HUES6 (cell line): ENCODE results near the gene ARHGEF10L.
"Not testable (repeated sequence)": the region's sequence is repeated elsewhere in the genome, so short reads cannot be mapped to it uniquely, and the experiment has no call there.

Experiments
- H3K27ac ChIP-seq: 2 replicates; pipeline ENCODE4 v1.7.0; 2013; ENCODE audit warnings: low read depth, mild to moderate bottlenecking, low read length, inconsistent platforms
- H3K27me3 ChIP-seq: 2 replicates; pipeline ENCODE4 v1.6.1; 2013; ENCODE audit warnings: low read length; ENCODE audit not compliant: control insufficient read depth, insufficient read depth
- H3K36me3 ChIP-seq: 2 replicates; pipeline ENCODE4 v1.6.1; 2013; ENCODE audit warnings: low read length; ENCODE audit not compliant: control insufficient read depth, insufficient read depth
- H3K4me1 ChIP-seq: 2 replicates; pipeline ENCODE4 v1.6.1; 2013; ENCODE audit warnings: low read length; ENCODE audit not compliant: control insufficient read depth, insufficient read depth
- H3K4me3 ChIP-seq: 2 replicates; pipeline ENCODE4 v1.5.1; 2013; ENCODE audit warnings: low read depth, low read length
- H3K9ac ChIP-seq: one replicate; pipeline ENCODE4 v1.6.1; 2013; ENCODE audit warnings: mild to moderate bottlenecking, low read length
- H3K9me3 ChIP-seq: 2 replicates; pipeline ENCODE4 v1.6.1; 2013; ENCODE audit warnings: low read depth, low read length; ENCODE audit not compliant: control insufficient read depth, insufficient read depth

ARHGEF10L gene

DNA sequence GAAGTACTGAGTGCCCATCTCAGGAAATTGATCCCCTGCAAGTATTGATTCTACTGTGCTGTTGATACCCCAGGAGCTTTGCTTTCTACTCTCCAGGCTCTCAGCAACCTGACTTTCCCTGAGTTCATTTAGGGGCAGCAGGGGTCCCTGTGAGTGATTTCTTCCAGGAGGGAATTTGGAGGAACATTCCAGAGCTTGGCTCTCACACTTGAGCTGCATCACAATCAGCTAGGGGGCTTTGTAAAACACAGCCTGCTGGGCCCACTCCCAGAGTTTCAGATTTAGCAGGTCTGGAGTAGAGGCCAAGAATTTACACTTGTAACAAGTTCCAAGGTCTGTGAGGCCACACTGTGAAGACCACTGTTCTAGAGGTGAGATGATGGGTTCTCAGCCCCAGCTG, 199.6 kb downstream of the ARHGEF10L start:
- no peak overlapping the region for H3K27ac ChIP-seq
- H3K4me3 ChIP-seq = no peak overlapping the region

GRCh38 chr1:17741052-17741451, 201.6 kb downstream of the ARHGEF10L start:
- Histone ChIP-seq H3K27ac (no peak overlapping the region), H3K9ac (no peak overlapping the region), H3K9me3 (no peaks in the 10 kb centered on the region), H3K4me1 (peaks cover 11% of the 10 kb centered on the region; the same call in 1 of the 2 replicates), H3K4me3 (no peak overlapping the region), H3K36me3 (no peaks in the 10 kb centered on the region), H3K27me3 (no peaks in the 10 kb centered on the region; the same call in 1 of the 2 replicates)

More for the DNA sequence above, 199.6 kb downstream of the ARHGEF10L start:
- Histone ChIP-seq H3K27me3 (no peaks in the 10 kb centered on the region; the same call in 1 of the 2 replicates), H3K9ac (no peak overlapping the region), H3K36me3 (no peaks in the 10 kb centered on the region), H3K9me3 (no peaks in the 10 kb centered on the region), H3K4me1 (peaks cover 11% of the 10 kb centered on the region; the same call in 1 of the 2 replicates)

GRCh38 chr1:17742583-17742982, 203.1 kb downstream of the ARHGEF10L start:
- Histone ChIP-seq H3K9me3 (0 out of 2 replicates have a peak, but pooled peaks cover 3% of the 10 kb centered on the region), H3K4me1 (0 out of 2 replicates have a peak, but pooled peaks cover 4% of the 10 kb centered on the region), H3K4me3 (no peak overlapping the region), H3K36me3 (no peaks in the 10 kb centered on the region), H3K27ac (no peak overlapping the region), H3K27me3 (no peaks in the 10 kb centered on the region; the same call in 1 of the 2 replicates), H3K9ac (no peak overlapping the region)

DNA sequence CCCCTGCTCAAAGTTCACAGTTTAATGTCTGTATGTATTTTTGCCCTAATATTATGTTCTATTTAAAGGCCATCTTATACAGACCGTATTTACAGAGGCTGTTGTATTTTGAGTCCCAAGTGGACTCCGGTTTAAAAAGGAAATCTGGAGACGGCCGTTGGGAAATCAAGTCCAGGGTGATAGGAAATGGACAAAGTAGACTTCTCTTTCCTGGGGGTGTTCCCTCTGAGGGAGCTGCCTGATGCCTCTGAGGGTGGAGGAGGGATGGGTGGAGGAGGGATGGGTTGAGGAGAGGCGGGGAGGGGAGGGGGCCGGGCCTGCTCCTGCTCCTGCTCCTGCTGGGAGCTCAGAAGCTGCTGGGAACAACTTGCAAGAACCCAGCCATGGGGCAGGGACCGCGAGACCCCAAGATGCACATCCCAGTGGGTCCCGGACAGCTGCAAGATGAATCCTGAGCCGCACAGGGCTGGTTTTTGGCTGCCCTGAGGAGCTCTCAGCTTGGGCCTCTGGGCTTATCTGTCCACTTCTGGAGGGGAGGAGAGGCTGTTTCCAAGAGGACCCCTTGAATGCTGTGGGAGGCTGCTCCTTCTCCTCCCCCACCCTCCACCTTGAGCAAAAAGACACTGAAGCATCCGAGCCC, 203.6 kb downstream of the ARHGEF10L start:
- H3K4me1 ChIP-seq = 0 out of 2 replicates have a peak, but pooled peaks cover 4% of the 10 kb centered on the region
- no peaks in the 10 kb centered on the region for H3K36me3 ChIP-seq
- H3K27me3 ChIP-seq = no peaks in the 10 kb centered on the region; the same call in 1 of the 2 replicates
- no peak overlapping the region for H3K4me3 ChIP-seq
- H3K27ac ChIP-seq = no peak overlapping the region
- H3K9ac ChIP-seq = no peak overlapping the region
- 0 out of 2 replicates have a peak, but pooled peaks cover 3% of the 10 kb centered on the region for H3K9me3 ChIP-seq

DNA sequence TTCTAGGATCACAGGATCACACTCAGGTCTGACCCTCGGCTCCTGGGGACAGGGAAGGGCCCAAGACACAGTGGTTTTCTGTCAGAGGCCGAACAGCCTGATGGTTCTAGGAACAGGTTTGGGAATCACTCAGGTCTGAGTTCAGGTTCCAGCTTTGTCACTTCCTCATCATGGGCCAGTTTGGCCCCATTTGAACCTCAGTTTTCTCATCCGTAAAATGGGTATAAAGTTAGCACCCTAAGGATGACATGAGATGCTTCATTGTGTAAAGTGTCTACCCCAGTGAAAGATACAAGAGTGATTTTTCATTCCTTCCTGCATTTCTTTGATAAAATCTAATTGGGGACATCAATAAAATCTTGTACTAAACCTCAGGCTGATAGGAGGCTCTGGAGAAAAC, 204.4 kb downstream of the ARHGEF10L start:
- Histone ChIP-seq H3K4me3 (no peak overlapping the region), H3K36me3 (no peaks in the 10 kb centered on the region), H3K27ac (no peak overlapping the region), H3K9me3 (0 out of 2 replicates have a peak, but pooled peaks cover 3% of the 10 kb centered on the region), H3K9ac (no peak overlapping the region), H3K27me3 (no peaks in the 10 kb centered on the region; the same call in 1 of the 2 replicates), H3K4me1 (0 out of 2 replicates have a peak, but pooled peaks cover 3% of the 10 kb centered on the region)

DNA sequence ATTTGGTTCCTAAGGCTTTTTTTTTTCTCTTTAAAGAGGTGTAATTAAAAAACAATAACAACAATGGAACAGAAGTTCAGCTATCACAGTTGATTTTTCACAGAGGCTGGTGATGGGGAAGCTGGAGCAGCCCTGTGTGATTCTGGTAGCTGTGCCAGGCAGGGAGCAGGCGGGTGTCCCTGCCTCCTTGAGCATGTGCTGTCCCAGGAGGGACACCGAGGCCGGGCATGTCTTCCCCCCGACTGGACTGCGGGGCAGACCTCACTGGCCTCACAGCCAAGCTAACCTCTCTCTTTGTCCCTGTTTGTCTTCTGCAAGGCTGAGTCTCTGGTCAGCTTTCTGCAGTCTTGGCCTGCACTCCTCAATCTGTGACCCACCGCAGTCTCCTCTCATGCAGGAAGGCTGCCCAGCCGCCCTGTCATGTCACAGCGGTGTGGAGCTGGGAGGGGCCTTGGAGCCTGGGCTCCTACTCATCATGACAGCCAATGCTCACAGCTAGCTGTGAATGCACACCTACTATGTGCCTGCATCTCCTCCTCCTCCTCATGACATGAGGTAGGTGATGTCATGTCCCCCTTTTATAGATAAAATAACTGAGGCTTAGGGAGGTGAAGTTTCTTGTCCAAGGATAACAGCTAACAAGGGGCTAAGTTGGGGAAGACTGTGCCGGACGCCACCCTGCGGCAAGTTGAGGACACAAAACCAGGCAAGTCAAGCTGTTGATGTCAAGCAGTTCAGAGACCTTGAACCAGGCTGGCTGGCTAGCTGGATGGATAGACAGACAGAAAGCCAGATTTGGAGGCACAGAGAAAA, 205.4 kb downstream of the ARHGEF10L start:
- no peak overlapping the region for H3K4me3 ChIP-seq
- H3K27ac ChIP-seq = no peak overlapping the region
- H3K36me3 ChIP-seq = no peaks in the 10 kb centered on the region
- no peaks in the 10 kb centered on the region for H3K4me1 ChIP-seq
- H3K9ac ChIP-seq = no peak overlapping the region
- H3K9me3 ChIP-seq = 0 out of 2 replicates have a peak, but pooled peaks cover 3% of the 10 kb centered on the region
- no peaks in the 10 kb centered on the region; the same call in 1 of the 2 replicates for H3K27me3 ChIP-seq

DNA sequence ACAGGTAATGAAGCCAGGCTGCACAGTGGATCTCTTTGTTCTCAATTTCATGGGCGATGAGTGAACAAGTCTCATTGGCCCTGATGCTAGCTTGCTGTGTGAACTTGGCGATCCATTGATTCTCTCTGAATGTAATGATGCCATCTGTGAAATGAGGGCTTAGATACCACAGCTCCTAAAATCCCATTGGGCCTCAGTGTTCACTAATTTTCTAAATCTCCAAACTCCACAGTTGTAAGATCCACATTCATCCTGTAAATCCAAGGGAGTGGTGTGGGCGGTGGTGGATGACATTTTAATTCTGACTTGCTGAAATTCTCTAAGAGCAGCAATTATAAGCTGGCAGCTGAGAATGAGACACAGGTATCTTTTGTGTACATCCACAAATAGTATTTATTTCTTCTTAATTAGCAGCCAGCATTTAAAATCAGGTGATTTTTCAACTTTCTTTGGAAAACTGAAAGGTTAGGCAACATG, 206.0 kb downstream of the ARHGEF10L start:
- H3K4me3 ChIP-seq = no peak overlapping the region
- no peak overlapping the region for H3K27ac ChIP-seq
- no peak overlapping the region for H3K9ac ChIP-seq
- 0 out of 2 replicates have a peak, but pooled peaks cover 3% of the 10 kb centered on the region for H3K9me3 ChIP-seq
- no peaks in the 10 kb centered on the region; the same call in 1 of the 2 replicates for H3K27me3 ChIP-seq
- H3K4me1 ChIP-seq = no peaks in the 10 kb centered on the region
- H3K36me3 ChIP-seq = no peaks in the 10 kb centered on the region

GRCh38 chr1:17746281-17746680, 206.8 kb downstream of the ARHGEF10L start:
- H3K4me1 ChIP-seq, H3K27me3 ChIP-seq, H3K4me3 ChIP-seq, H3K9me3 ChIP-seq, H3K36me3 ChIP-seq, H3K27ac ChIP-seq, H3K9ac ChIP-seq: not testable (repeated sequence)

DNA sequence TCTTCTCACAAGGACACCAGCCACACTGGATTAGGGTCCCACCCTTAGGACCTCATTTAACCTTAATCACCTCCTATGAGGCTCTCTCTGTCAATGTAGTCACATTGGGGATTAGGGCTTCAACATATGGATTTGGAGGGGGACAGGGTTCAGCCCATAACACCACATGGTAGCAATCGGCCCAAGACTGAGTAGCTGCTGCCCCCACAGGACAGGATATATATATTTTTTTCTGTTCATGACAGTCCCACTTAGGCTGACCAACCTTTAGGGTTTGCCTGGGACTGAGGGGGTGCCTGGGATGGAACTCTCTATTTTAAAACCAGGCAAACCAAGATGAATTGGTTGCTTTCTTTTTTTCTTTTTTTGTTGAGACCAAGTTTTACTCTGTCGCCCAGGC, 207.4 kb downstream of the ARHGEF10L start:
- H3K27me3 ChIP-seq = no peaks in the 10 kb centered on the region

More for the DNA sequence above, 207.4 kb downstream of the ARHGEF10L start:
- no peak overlapping the region for H3K4me3 ChIP-seq
- H3K27ac ChIP-seq = no peak overlapping the region
- no peak overlapping the region for H3K9ac ChIP-seq
- H3K9me3 ChIP-seq = 0 out of 2 replicates have a peak, but pooled peaks cover 3% of the 10 kb centered on the region
- no peaks in the 10 kb centered on the region for H3K4me1 ChIP-seq
- no peaks in the 10 kb centered on the region for H3K36me3 ChIP-seq
